WI38 (cell line): Measurements from ENCODE around the gene RHCG.

Experiments
- H3K4me3 ChIP-seq: 2 replicates; pipeline ENCODE4 v1.5.1; 2011; ENCODE audit warnings: low read depth, mild to moderate bottlenecking, control low read depth, low read length
- CTCF ChIP-seq: IDR thresholded peaks from 2 replicates; pipeline ENCODE4 v1.5.1; 2012; ENCODE audit warnings: low read depth, mild to moderate bottlenecking, control low read depth, low read length

The RHCG gene

GRCh38 chr15:89502867-89503595 is 6.6 kb upstream of the RHCG start:
- no peak for TF ChIP-seq CTCF
- H3K4me3 ChIP-seq, result no peak overlapping the region

GRCh38 chr15:89501646-89502045 is 5.3 kb upstream of the RHCG start:
- no peak for TF ChIP-seq CTCF
- no peak overlapping the region for H3K4me3 ChIP-seq

GRCh38 chr15:89500397-89501270 is 4.3 kb upstream of the RHCG start:
- H3K4me3 ChIP-seq, result no peak overlapping the region
- no peak for TF ChIP-seq CTCF

GRCh38 chr15:89499156-89499555 is 2.8 kb upstream of the RHCG start:
- H3K4me3 ChIP-seq, result no peak overlapping the region
- TF ChIP-seq CTCF, result no peak

GRCh38 chr15:89498574-89498906 is 2.2 kb upstream of the RHCG start:
- TF ChIP-seq CTCF, result no peak
- H3K4me3 ChIP-seq, result no peak overlapping the region

- no peak for TF ChIP-seq CTCF
These were observed 848 bp upstream of the RHCG start for GRCh38 chr15:89497231-89497630.

GRCh38 chr15:89495638-89496145 is 691 bp downstream of the RHCG start:
- no peak for TF ChIP-seq CTCF

More at GRCh38 chr15:89497231-89497630, 848 bp upstream of the RHCG start:
- H3K4me3 ChIP-seq, result no peak overlapping the region

More at GRCh38 chr15:89495638-89496145, 691 bp downstream of the RHCG start:
- H3K4me3 ChIP-seq, result no peak overlapping the region
